K562 treated with DMSO at 1 percent for 48 hours (cell line): ENCODE measurements around the gene ISY1. TPM values are rescaled to one million over a fixed set of nuclear protein-coding genes. Genes with fewer than 3 reads are reported as not detected.

ENCODE experiments used
- total RNA-seq: library from RNA; unstranded; fragments of 300-600 nt; gene quantifications from 2 replicates; pipeline ENCODE4 v1.2.3, GENCODE V29; 2022; ENCODE audit warnings: low replicate concordance; ENCODE audit errors: extremely low read depth

The ISY1 gene
- total RNA-seq, result not detected in 2 replicates

DNA sequence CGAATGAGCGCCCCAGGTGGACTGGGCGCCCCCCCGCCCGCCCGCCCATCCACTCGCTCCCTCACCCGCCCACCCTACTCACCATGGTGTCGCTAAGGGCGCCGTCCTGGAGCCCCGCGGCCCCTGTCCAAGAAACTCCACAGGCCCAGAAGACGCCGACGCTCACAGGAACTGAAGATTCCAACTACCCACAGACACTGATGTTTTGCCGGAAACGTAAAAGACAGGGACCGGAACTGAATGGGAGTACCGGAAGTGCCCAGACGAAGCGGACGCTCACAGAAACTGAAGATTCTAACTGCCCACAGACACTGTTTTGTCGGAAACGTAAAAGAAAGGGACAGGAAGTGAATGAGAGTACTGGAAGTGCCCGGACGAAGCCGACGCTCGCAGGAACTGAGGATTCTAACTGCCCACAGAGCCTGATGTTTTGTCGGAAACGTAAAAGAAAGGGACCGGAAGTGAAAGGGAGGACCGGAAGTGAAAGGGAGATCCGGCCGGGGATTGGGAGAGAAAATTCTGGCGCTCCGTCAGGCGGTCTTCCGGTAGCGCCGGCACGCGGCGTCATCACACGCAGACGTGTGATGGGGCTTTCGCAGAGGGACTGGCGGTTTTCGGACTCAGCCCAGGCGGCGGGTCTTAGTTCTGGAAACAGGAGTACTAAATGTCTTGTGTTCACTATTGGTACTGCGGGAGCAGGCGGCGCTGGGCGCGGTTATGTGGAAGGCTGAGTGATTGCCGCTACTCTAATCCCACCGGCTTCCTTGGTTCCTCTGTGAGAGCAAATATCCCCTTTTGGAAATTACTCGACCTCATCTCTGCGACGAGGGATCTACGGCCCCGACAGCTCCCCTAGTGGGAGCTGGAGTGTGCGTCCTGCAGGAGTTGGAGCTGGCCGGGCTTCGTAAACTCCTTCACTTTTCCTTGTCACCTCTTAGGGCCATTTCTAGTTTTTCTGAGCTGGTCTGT is at the start of gene ISY1:
Gene ISY1, minus strand, starts transcription at position 173 of the 969 bp plus-strand sequence. Its CDS starts 88 bp downstream, at position 85.

DNA sequence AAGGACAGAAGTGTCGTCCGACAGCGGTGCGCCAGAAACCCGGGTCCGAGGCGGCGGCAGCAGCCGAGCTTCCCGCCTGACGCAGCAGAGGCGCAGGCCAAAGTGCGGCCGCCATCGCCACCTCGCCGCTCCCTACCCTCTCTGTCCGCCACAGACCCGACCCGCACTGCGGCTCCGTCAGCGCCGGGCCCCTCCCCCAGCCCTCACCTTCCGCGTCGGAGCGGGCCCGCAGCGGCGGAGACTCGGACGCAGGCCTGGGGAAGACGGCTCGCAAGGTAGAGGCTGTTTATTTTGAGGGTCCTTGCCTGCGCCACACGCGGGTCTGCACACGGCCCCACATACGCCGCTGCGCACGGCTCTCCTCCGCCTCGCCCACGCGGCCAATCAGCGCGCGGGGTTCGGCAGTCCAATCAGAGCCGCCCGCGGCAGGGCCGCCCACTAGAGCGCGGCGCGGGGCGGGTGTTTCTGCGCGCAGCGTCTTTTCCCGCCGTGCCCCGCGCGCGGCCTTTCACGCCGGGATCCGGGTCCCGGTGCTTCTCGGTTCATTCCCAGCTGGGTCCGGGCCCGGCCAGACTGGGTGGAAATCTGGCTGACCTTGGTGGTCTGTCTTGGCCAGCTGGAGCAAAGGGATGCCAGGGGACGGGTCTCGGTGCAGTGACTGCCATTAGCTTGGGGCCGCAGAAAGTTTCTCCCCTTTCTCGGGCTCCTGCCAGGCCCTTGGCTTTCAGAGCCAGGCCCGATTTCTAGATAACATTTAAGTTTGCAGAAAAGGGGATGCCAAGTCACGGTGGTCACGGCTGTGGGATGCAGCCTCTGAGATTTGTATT is 22.9 kb upstream of the ISY1 start, which contains the start of gene CNBP:
Gene CNBP, minus strand, starts transcription at position 328 of the 827 bp plus-strand sequence. CDS start 12,139 bp downstream, outside the sequence.

DNA sequence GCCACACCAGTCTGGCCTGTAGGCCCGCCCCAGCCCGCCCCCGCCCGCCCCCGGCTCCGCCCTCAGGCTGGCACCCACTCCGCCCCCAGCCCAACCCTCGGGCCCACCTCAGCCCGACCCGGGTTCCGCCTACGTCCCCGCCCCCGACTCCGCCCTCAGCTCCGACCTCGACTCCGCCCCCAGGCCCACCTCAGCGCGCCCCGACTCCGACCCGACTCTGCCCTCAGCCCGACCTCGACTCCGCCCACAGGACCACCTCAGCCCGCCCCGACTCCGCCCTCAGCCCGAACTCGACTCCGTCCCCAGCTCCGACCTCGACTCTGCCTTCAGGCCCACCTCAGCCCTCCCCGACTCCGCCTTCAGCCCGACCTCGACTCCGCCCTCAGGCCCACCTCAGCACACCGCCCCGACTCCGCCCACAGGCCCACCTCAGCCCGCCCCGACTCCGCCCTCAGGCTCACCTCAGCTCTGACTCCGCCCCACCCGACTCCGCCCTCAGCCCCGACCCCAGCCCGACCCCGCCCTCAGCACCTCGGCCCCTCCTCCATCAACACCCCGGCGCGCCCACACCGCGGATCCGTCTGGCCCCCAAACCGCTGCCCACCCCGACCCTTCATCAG is 39.0 kb downstream of the ISY1 start, which contains the start of gene RAB43:
Gene RAB43, minus strand, starts transcription at position 13 of the 620 bp plus-strand sequence. CDS start 315 bp downstream, outside the sequence.

Other genes with a start within 250 kb of the ISY1 start
- not detected in 2 replicates for gene CFAP92, start 167.0 kb downstream of the ISY1 start, total RNA-seq
- not detected in 2 replicates for gene EFCC1, start 159.8 kb downstream of the ISY1 start, total RNA-seq
- not detected in 2 replicates for gene GP9, start 100.3 kb downstream of the ISY1 start, total RNA-seq
- not detected in 2 replicates for gene RAB43, start 39.3 kb downstream of the ISY1 start, total RNA-seq
- gene CNBP, start 22.8 kb upstream of the ISY1 start, total RNA-seq, result not detected in 2 replicates
- gene COPG1, start 88.5 kb upstream of the ISY1 start, total RNA-seq, result not detected in 2 replicates
- gene HMCES, start 117.8 kb upstream of the ISY1 start, total RNA-seq, result not detected in 2 replicates